Measurements from ENCODE around the gene SOX15.
A peak's percentile ranks its signal among the peaks of the same experiment; 100 is the strongest.

SOX15 gene

DNA sequence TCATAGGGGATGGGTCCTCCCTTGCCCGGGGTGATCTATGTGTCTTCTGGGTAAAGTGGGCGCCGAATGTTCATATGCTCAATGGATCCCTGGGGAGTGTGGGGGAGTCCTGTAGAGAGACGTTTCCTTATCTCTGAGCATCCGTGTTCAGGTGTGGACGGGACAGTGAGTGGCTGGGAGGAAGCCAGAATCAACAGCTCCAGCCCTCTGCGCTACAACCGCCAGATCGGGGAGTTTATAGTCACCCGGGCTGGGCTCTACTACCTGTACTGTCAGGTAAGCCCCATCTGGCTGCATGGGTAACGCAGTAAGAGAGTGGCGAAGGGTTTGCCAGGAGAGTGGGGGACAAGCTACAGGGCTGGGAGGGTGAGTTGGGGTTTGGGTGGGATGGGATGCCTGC, 33.3 kb downstream of the SOX15 start (continued):
- TF ChIP-seq KLF7 (tag by site-specific recombination; IDR thresholded peaks at IDR 0.05; ENCODE audit: borderline replicate concordance): no peak
- TF ChIP-seq ZNF677 (tag by site-specific recombination; IDR thresholded peaks at IDR 0.05): no peak
- no peak for TF ChIP-seq ZNF274 (IDR thresholded peaks at IDR 0.05; ENCODE audit: low read length)
- no peak for TF ChIP-seq ZNF274 (tag by site-specific recombination; IDR thresholded peaks at IDR 0.05; ENCODE audit: borderline replicate concordance)
- no peak for TF ChIP-seq ZNF266 (tag by site-specific recombination; IDR thresholded peaks at IDR 0.05; ENCODE audit: low read depth)
- no peak for TF ChIP-seq ZNF600 (tag by site-specific recombination; IDR thresholded peaks at IDR 0.05)
- no peak for TF ChIP-seq ZNF2 (tag by site-specific recombination; IDR thresholded peaks at IDR 0.05)
- TF ChIP-seq ZFP37 (tag by site-specific recombination; IDR thresholded peaks at IDR 0.05): no peak
- TF ChIP-seq ZNF48 (tag by site-specific recombination; IDR thresholded peaks at IDR 0.05): no peak
- TF ChIP-seq, protein P1, sequence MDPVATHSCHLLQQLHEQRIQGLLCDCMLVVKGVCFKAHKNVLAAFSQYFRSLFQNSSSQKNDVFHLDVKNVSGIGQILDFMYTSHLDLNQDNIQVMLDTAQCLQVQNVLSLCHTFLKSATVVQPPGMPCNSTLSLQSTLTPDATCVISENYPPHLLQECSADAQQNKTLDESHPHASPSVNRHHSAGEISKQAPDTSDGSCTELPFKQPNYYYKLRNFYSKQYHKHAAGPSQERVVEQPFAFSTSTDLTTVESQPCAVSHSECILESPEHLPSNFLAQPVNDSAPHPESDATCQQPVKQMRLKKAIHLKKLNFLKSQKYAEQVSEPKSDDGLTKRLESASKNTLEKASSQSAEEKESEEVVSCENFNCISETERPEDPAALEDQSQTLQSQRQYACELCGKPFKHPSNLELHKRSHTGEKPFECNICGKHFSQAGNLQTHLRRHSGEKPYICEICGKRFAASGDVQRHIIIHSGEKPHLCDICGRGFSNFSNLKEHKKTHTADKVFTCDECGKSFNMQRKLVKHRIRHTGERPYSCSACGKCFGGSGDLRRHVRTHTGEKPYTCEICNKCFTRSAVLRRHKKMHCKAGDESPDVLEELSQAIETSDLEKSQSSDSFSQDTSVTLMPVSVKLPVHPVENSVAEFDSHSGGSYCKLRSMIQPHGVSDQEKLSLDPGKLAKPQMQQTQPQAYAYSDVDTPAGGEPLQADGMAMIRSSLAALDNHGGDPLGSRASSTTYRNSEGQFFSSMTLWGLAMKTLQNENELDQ (tag by site-specific recombination; IDR thresholded peaks at IDR 0.05; ENCODE audit: low read depth): no peak
- TF ChIP-seq, protein P2, sequence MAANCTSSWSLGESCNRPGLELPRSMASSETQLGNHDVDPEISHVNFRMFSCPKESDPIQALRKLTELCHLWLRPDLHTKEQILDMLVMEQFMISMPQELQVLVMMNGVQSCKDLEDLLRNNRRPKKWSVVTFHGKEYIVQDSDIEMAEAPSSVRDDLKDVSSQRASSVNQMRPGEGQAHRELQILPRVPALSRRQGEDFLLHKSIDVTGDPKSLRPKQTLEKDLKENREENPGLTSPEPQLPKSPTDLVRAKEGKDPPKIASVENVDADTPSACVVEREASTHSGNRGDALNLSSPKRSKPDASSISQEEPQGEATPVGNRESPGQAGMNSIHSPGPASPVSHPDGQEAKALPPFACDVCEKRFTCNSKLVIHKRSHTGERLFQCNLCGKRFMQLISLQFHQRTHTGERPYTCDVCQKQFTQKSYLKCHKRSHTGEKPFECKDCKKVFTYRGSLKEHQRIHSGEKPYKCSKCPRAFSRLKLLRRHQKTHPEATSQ (tag by site-specific recombination; IDR thresholded peaks at IDR 0.05): no peak

DNA sequence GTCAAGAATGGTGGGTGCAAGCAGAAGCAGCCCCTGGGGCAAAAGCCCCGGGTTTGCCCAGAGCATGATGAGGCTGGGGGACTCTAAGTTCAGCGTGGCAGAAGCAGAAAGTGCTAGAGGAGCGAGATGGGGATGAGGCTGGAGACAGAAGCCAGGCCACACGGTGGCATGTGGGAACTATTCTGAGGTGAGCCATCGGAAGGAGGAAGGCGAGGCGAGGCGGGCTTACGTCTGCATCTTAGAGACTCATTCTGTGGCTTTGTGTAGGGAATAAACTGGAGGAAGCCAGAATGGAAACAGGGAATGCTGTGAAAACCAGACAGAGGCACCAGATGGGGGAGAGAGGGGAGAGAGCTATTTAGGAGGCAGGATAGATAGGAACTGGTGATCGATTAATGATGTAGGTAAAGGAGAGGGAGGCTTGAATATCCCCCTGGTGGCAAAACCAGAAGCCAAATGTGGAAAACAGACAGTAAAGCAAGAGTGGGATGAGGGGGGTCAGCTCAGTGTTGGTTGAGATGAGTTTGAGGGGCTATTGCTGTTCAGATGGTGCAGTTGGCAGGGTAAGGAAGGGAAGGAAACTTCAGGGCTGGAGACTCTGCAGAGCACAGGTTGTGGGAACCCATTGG, 34.5 kb downstream of the SOX15 start:
- ChIA-PET CTCF (interaction anchor here (0.9 to 1.3 kb wide), 2 partner anchors 40 to 43 kb away, joined by 3 to 5 read pairs; no protein-coding TSS in a partner anchor), POLR2A (interaction anchor here (0.6 to 1.1 kb wide), 4 partner anchors 8 to 296 kb away, joined by 3 to 7 read pairs (median 4); no protein-coding TSS in a partner anchor)
- peaks cover under 1% of the 10 kb centered on the region for H3K4me1 ChIP-seq (ENCODE audit: control insufficient read depth, insufficient read depth, low read length)
- no peaks in the 10 kb centered on the region for H3K9me3 ChIP-seq (ENCODE audit: control insufficient read depth, insufficient read depth, low read depth, low read length)
- H3K36me3 ChIP-seq (ENCODE audit: control insufficient read depth in 2 of 2, insufficient read depth in 1 of 2, low read length in 2 of 2): no peaks in the 10 kb centered on the region
- H3K4me3 ChIP-seq (ENCODE audit: low read depth, low read length): no peak overlapping the region
- H3K27ac ChIP-seq (ENCODE audit: extremely low read depth, low read depth, low read length): no peak overlapping the region
- no peak for TF ChIP-seq ZNF660 (tag by site-specific recombination; IDR thresholded peaks at IDR 0.05)
- peak; percentile 34 for TF ChIP-seq ZBTB17 (tag by site-specific recombination; IDR thresholded peaks at IDR 0.05)
- no peak for TF ChIP-seq ZNF510 (tag by site-specific recombination; IDR thresholded peaks at IDR 0.05; ENCODE audit: insufficient replicate concordance)

- ChIA-PET CTCF (interaction anchor here (3.5 kb wide), 1 partner anchor 38 kb away, joined by 18 read pairs; no protein-coding TSS in a partner anchor), POLR2A (interaction anchor here (1.1 kb wide), 1 partner anchor 134 kb away, joined by 3 read pairs; the partner anchor contains the start of gene TP53)
- H3K9me3 ChIP-seq (ENCODE audit: control insufficient read depth, insufficient read depth, low read depth, low read length): no peaks in the 10 kb centered on the region
- H3K36me3 ChIP-seq (ENCODE audit: control insufficient read depth in 2 of 2, insufficient read depth in 1 of 2, low read length in 2 of 2): no peaks in the 10 kb centered on the region
- H3K4me3 ChIP-seq (ENCODE audit: low read depth, low read length): no peak overlapping the region
- peaks cover 2% of the 10 kb centered on the region; the same call in 1 of the 2 replicates for H3K4me1 ChIP-seq (ENCODE audit: control insufficient read depth, insufficient read depth, low read length)
- H3K27ac ChIP-seq (ENCODE audit: extremely low read depth, low read depth, low read length): no peak overlapping the region
- TF ChIP-seq ZNF449 (tag by site-specific recombination; IDR thresholded peaks at IDR 0.05) (no peak), KLF16 (tag by site-specific recombination; IDR thresholded peaks at IDR 0.05) (no peak), GFI1B (tag by site-specific recombination; IDR thresholded peaks at IDR 0.05) (no peak), ZNF639 (tag by site-specific recombination; IDR thresholded peaks at IDR 0.05) (no peak), ZNF777 (tag by site-specific recombination; IDR thresholded peaks at IDR 0.05; ENCODE audit: borderline replicate concordance) (no peak), MZF1 (tag by site-specific recombination; IDR thresholded peaks at IDR 0.05; ENCODE audit: borderline replicate concordance) (no peak), ZFP69B (tag by site-specific recombination; IDR thresholded peaks at IDR 0.05) (no peak), KLF17 (tag by site-specific recombination; IDR thresholded peaks at IDR 0.05) (no peak), SP7 (tag by site-specific recombination; IDR thresholded peaks at IDR 0.05) (no peak), ZNF202 (tag by site-specific recombination; IDR thresholded peaks at IDR 0.05; ENCODE audit: borderline replicate concordance) (no peak), SCRT1 (tag by site-specific recombination; IDR thresholded peaks at IDR 0.05; ENCODE audit: borderline replicate concordance) (no peak)
Observed at GRCh38 chr17:7553356-7553755, 36.5 kb downstream of the SOX15 start.
